RWPE1 (cell line): ENCODE results near the gene ANKRD39.

Source experiments
- CTCF ChIA-PET: fragments of 350-600 bp; sonication (Branson Sonifier 250); formaldehyde crosslinking; extraction: SDS; loops from one replicate; lab custom pipeline; 2021; lab: Yijun Ruan, JAX
- POLR2A ChIA-PET: fragments of 400-600 bp; formaldehyde crosslinking; extraction: SDS; loops from one replicate; lab custom pipeline; 2020; ENCODE audit warnings: antibody characterized with exemption; ENCODE audit not compliant: low non-redundant PET; lab: Yijun Ruan, JAX
- DNase-seq: peaks from one replicate; pipeline ENCODE4 v3.0.0; 2012; ENCODE audit warnings: low spot score
- H3K27ac ChIP-seq: fragments of 450-650 bp; 2 replicates; pipeline ENCODE4 v1.5.1; 2017
- TF ChIP-seq, protein P1 (sequence below): fragments of 450-650 bp; conservative IDR thresholded peaks from 2 replicates; pipeline ENCODE4 v1.5.1; 2017; ENCODE audit warnings: low read depth, mild to moderate bottlenecking

ANKRD39 gene

DNA sequence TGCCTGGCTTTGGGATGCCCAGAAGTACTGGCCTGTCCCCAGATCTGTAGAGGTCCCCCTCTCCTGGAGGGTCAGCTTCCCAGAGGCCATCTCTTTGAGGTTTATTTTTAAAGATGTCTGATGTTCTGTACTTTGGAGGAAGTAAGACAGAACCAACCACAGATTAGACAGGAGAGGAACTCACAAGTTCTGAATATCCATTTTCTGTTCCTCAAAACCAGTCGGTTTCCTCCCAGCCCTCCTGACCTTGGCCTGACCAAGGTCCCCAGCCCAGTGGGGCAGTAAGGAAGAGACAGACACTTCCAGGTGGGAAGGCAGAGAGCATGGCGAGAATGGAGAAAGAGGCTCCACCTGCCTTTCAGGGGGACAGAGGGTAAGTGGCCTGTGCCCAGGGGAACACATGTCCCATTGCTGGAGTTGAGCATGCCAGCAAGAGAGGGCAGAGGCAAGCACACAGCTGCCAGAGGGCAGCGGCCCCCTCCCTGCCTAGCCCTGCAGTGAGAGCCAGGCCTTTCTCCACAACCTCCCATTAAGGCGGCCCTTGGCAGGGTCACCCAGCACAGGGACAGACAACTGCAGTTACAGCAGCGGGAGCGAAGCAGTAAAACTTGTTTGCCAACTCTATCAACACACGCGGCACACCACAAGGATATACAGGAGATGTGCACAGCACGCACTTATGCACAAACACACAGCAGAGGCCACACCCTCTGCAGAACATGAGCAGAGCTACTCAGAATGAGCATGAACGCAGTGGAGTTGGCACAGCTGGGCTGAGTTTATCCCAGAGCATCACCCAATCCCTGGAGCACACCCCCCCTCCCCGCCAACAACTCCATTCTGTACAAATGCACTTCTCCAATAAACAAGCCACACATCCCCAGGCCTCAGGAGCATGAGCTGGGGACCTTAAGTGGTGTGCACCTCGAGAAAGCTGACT lies 30.5 kb upstream of the ANKRD39 start:
- no peak for DNase-seq
- CTCF ChIA-PET = interaction anchor here (0.5 to 0.8 kb wide), 4 partner anchors 16 to 58 kb away, joined by 3 to 5 read pairs (median 4); no protein-coding TSS in a partner anchor

DNA sequence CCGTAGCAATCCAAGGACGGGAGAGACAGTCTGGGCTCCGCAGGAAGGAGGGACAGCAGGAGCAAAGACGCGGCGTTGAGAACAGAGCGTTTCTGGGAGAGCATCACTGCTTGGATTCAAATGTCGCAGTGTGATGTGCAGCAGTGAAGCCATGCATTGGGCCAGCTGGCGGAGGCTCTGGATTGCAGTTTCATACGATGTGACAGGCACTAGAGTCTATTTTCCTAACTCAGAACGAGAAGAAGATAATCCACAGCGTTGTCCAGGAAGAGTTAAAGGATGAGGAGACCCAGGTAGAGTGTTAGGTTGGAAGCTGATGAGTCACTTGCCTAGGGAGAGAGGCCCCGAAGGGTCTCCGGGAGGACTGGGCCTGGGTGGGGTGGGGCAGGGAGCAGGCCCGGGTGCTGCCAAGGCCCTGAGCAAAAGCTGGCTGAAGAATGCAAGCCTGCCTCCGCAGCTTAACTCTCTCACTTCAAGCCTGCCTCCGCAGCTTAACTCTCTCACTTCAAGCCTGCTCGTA lies 29.7 kb upstream of the ANKRD39 start:
- ChIA-PET CTCF (interaction anchor here (0.8 kb wide), 3 partner anchors 15 to 59 kb away, joined by 3 to 5 read pairs (median 4); no protein-coding TSS in a partner anchor), POLR2A (no interaction called here)
- TF ChIP-seq, protein P1, sequence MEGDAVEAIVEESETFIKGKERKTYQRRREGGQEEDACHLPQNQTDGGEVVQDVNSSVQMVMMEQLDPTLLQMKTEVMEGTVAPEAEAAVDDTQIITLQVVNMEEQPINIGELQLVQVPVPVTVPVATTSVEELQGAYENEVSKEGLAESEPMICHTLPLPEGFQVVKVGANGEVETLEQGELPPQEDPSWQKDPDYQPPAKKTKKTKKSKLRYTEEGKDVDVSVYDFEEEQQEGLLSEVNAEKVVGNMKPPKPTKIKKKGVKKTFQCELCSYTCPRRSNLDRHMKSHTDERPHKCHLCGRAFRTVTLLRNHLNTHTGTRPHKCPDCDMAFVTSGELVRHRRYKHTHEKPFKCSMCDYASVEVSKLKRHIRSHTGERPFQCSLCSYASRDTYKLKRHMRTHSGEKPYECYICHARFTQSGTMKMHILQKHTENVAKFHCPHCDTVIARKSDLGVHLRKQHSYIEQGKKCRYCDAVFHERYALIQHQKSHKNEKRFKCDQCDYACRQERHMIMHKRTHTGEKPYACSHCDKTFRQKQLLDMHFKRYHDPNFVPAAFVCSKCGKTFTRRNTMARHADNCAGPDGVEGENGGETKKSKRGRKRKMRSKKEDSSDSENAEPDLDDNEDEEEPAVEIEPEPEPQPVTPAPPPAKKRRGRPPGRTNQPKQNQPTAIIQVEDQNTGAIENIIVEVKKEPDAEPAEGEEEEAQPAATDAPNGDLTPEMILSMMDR = no peak
- no peak for DNase-seq
- no peak overlapping the region for H3K27ac ChIP-seq

More for the DNA sequence above, 30.5 kb upstream of the ANKRD39 start:
- H3K27ac ChIP-seq = no peak overlapping the region
- TF ChIP-seq, protein P1 = no peak
- POLR2A ChIA-PET = no interaction called here

DNA sequence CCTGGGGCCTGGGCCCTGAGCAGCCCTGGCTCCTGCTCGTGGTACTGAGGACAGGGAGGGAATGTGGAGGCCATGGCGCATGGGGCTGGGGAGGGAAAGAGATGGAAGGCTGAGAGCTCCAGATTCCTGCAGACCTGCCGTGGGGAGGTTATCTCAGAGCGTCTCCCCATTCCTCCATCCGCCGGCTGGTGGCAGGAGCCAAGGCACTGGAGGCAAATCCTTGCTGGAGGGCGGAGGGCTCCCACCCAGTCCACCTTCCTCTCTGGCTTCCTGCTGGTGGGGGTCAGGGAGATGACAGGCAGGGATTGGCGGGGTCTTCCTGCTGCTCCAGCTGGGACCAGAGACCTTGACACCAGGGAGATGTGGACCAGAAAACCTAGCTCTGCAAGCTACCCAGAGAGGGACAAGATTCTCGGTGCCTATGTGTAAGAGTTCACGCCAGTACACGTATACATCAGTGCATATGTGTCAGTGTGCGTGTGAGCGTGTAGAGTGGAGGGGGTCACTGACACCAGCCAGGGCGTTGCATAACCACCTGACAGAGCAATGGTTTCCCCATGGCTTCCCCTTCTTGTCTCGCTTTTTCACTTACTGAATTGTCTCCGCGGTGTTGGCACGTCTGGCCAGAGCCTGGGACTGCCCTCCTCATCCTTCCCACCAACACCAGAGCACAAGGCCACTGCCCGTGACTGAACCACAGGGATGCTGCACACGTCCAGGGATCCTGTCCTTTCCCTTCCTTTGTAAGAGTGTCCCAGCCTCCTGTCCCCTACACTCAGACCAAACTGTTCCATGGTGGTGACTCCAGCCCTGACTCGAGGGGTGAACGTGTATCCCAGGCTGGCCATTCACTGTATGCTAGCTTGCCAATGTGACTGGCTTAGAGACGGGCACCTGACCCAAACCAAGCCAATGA lies 27.9 kb upstream of the ANKRD39 start:
- ChIA-PET POLR2A (no interaction called here), CTCF (interaction anchor here (0.6 to 1.4 kb wide), 2 partner anchors 17 to 65 kb away, joined by 5 to 7 read pairs; no protein-coding TSS in a partner anchor)
- DNase-seq = no peak

DNA sequence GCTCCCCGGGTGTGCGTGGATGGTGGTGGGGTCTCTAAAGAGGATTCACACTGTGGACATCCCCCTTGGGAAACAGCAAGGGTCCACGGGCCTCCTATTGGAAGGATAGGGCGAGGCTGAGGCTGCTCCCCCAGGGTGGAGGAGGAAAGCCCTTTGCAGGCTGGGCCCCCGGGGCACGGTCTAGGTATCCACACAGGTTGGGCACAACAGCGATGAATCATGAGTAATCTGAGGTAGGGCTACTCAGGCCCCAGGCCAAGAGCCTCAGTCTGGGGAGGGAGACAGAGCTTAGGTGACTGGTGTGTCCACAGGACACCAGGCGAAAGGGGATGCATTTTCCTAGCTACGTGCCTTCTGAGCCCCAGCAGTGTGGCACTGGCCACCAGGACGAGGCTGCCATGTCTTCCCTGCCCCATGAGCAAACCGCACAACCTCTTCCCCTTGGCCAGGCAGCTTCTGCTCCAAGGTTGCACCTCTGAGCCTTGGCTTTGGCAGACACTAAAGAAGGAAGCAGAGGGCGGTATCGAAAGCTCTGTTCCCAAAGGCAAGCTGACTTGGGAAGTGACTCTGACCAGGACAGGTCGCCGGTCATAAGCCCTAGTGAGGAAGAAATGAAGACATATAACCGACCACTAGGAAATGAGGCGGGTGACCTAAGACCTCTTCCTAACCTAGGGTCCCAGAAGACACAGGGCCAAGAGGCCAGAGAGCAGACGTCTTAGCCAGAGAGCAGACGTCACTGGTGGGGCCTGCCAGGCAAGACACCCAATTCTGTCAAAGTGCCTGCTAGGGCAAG lies 26.7 kb upstream of the ANKRD39 start:
- ChIA-PET CTCF (interaction anchor here (0.7 kb wide), 1 partner anchor 14 kb away, joined by 3 read pairs; no protein-coding TSS in a partner anchor), POLR2A (interaction anchor here (2.0 kb wide), 1 partner anchor 43 kb away, joined by 5 read pairs; no protein-coding TSS in a partner anchor)
- TF ChIP-seq, protein P1 = no peak
- no peak overlapping the region for H3K27ac ChIP-seq
- DNase-seq = peak; percentile 63

More for the DNA sequence above, 27.9 kb upstream of the ANKRD39 start:
- H3K27ac ChIP-seq = no peak overlapping the region
- TF ChIP-seq, protein P1 = no peak

DNA sequence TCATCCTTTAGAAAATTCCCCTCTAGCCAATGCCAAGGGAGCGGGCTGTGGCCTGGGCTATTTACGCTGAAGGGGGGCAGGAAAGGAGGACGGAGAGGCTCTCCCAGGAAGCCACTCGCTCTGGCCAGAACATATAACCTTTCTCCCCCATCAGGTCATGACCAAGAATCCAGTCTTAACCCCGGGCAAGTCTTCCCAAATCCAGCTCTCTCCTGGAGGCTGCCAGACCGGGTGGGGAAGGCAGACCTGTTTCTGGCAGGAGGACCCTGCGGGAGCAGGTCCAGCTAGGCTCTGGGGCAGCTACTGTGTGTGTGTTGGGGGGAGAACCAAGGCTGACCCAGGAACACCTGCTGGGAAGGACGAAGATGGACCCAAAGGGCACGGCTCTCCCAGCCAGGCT lies 25.5 kb upstream of the ANKRD39 start:
- DNase-seq = no peak
- no peak overlapping the region for H3K27ac ChIP-seq
- TF ChIP-seq, protein P1 = no peak
- CTCF ChIA-PET = interaction anchor here (0.6 kb wide), 2 partner anchors 44 to 95 kb away, joined by 3 read pairs; no protein-coding TSS in a partner anchor
- POLR2A ChIA-PET = interaction anchor here (2.0 kb wide), 1 partner anchor 45 kb away, joined by 5 read pairs; no protein-coding TSS in a partner anchor
